ENCODE data around the gene LOC128125822.

Gene LOC128125822

GRCh38 chr6:63560801-63561287, 11.4 kb upstream of the LOC128125822 start:
- H2AFZ ChIP-seq (ENCODE audit: low read depth, low read length, poor library complexity, severe bottlenecking), result peak overlapping the region; percentile 46
- ChIA-PET RAD21 (ENCODE audit: low non-redundant PET in 1 of 2, low total read pairs in 2 of 2, uncharacterized antibody in 2 of 2, unreplicated experiment in 2 of 2) (no interaction called here), POLR2A (no interaction called here), CTCF (no interaction called here)
- intact Hi-C loops (cut with micrococcal nuclease), result no loop called here
- H3K27me3 ChIP-seq (ENCODE audit: insufficient read depth, low read length), result no peaks in the 10 kb centered on the region
- no TSS peak for BruUV-seq (replicated peaks)
- TF ChIP-seq JUND (IDR thresholded peaks at IDR 0.05), result no peak
- peak; percentile 56; the same call in 1 of the 2 replicates for TF ChIP-seq CEBPB (IDR thresholded peaks at IDR 0.05; ENCODE audit: low read depth)
- no peak for TF ChIP-seq SRF (IDR thresholded peaks at IDR 0.05; ENCODE audit: low read depth)
- H3K4me3 ChIP-seq (replicated peaks in 1 of 2; ENCODE audit: low read depth in 1 of 2, low read length in 2 of 2), result no peak overlapping the region
- H3K4me2 ChIP-seq (ENCODE audit: low read length), result no peak overlapping the region
- H3K79me2 ChIP-seq (ENCODE audit: insufficient read depth, low read length), result no peaks in the 10 kb centered on the region
- H3K27ac ChIP-seq (ENCODE audit: low read depth, low read length), result no peak overlapping the region
- H3K4me1 ChIP-seq (ENCODE audit: control insufficient read depth in 1 of 2, insufficient read depth in 2 of 2, low read length in 2 of 2), result peaks cover 7 to 22% of the 10 kb centered on the region in 2 experiments
- H3K9me2 ChIP-seq (ENCODE audit: insufficient read depth), result no peaks in the 10 kb centered on the region
- H3K9me3 ChIP-seq (ENCODE audit: control insufficient read depth in 1 of 2, insufficient read depth in 1 of 2, low read depth in 1 of 2, low read length in 2 of 2), result no peaks in the 10 kb centered on the region
- no peaks in the 10 kb centered on the region for H4K20me1 ChIP-seq (ENCODE audit: insufficient read depth)
- DNase-seq (ENCODE audit: low read depth, low spot score) (no peak), ATAC-seq (no peak)
- no peaks in the 10 kb centered on the region for H3K36me3 ChIP-seq (ENCODE audit: control insufficient read depth in 1 of 2, insufficient read depth in 2 of 2, low read length in 2 of 2)
- no peak overlapping the region for H3K9ac ChIP-seq (ENCODE audit: low read length)

DNA sequence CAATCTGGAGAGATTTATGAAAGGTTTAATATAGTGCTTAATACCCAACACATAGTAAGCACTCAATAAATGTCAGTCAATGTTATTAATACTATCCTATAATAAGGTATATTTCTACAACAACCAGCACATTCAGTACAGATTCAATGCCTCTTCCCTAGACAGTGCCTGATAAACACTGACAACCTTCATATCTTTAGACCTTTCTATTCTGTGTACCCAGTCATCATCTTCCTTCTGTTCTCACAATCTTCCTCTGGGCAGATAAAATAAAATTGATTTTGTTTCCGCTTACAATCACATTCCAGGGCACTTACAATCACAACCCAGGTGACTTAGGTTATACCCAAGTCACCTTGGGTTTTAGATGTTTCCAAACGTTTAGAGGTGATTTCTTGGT, 11.0 kb upstream of the LOC128125822 start:
- Histone ChIP-seq H3K36me3 (ENCODE audit: control insufficient read depth in 1 of 2, insufficient read depth in 2 of 2, low read length in 2 of 2) (no peaks in the 10 kb centered on the region), H3K9me3 (ENCODE audit: control insufficient read depth in 1 of 2, insufficient read depth in 1 of 2, low read depth in 1 of 2, low read length in 2 of 2) (no peaks in the 10 kb centered on the region), H3K27me3 (ENCODE audit: insufficient read depth, low read length) (no peaks in the 10 kb centered on the region), H3K4me1 (ENCODE audit: control insufficient read depth in 1 of 2, insufficient read depth in 2 of 2, low read length in 2 of 2) (peaks cover 10 to 26% of the 10 kb centered on the region in 2 experiments), H3K4me2 (ENCODE audit: low read length) (no peak overlapping the region), H4K20me1 (ENCODE audit: insufficient read depth) (no peaks in the 10 kb centered on the region), H3K9ac (ENCODE audit: low read length) (no peak overlapping the region), H3K9me2 (ENCODE audit: insufficient read depth) (no peaks in the 10 kb centered on the region), H3K27ac (ENCODE audit: low read depth, low read length) (no peak overlapping the region), H3K4me3 (replicated peaks in 1 of 2; ENCODE audit: low read depth in 1 of 2, low read length in 2 of 2) (no peak overlapping the region), H3K79me2 (ENCODE audit: insufficient read depth, low read length) (no peaks in the 10 kb centered on the region), H2AFZ (ENCODE audit: low read depth, low read length, poor library complexity, severe bottlenecking) (no peak overlapping the region)
- RAD21 ChIA-PET (ENCODE audit: low non-redundant PET in 1 of 2, low total read pairs in 2 of 2, uncharacterized antibody in 2 of 2, unreplicated experiment in 2 of 2), result no interaction called here
- TF ChIP-seq, protein P1, sequence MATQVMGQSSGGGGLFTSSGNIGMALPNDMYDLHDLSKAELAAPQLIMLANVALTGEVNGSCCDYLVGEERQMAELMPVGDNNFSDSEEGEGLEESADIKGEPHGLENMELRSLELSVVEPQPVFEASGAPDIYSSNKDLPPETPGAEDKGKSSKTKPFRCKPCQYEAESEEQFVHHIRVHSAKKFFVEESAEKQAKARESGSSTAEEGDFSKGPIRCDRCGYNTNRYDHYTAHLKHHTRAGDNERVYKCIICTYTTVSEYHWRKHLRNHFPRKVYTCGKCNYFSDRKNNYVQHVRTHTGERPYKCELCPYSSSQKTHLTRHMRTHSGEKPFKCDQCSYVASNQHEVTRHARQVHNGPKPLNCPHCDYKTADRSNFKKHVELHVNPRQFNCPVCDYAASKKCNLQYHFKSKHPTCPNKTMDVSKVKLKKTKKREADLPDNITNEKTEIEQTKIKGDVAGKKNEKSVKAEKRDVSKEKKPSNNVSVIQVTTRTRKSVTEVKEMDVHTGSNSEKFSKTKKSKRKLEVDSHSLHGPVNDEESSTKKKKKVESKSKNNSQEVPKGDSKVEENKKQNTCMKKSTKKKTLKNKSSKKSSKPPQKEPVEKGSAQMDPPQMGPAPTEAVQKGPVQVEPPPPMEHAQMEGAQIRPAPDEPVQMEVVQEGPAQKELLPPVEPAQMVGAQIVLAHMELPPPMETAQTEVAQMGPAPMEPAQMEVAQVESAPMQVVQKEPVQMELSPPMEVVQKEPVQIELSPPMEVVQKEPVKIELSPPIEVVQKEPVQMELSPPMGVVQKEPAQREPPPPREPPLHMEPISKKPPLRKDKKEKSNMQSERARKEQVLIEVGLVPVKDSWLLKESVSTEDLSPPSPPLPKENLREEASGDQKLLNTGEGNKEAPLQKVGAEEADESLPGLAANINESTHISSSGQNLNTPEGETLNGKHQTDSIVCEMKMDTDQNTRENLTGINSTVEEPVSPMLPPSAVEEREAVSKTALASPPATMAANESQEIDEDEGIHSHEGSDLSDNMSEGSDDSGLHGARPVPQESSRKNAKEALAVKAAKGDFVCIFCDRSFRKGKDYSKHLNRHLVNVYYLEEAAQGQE (IDR thresholded peaks at IDR 0.05; ENCODE audit: low read depth), result no peak
- TF ChIP-seq ZNF274 (IDR thresholded peaks at IDR 0.05; ENCODE audit: low read depth, low read length) (no peak), ELF1 (IDR thresholded peaks at IDR 0.05; ENCODE audit: borderline replicate concordance, low read depth) (no peak), EZH2phosphoT487 (IDR thresholded peaks at IDR 0.05; ENCODE audit: borderline replicate concordance) (no peak), ZBTB33 (IDR thresholded peaks at IDR 0.05; ENCODE audit: extremely low read depth, insufficient replicate concordance, low read length) (no peak), EZH2 (IDR thresholded peaks at IDR 0.05) (no peak), SRF (IDR thresholded peaks at IDR 0.05; ENCODE audit: low read depth) (no peak)
- intact Hi-C loops (cut with micrococcal nuclease), result no loop called here
- BruUV-seq (replicated peaks), result no TSS peak
- POLR2A ChIA-PET, result no interaction called here
- DNase-seq (ENCODE audit: low read depth, low spot score) (no peak), ATAC-seq (no peak)
- CTCF ChIA-PET, result no interaction called here

Data from HCT116 (cell line).